Measurements from ENCODE around the gene GAMT. TPM values are rescaled to one million over a fixed set of nuclear protein-coding genes. Genes with fewer than 3 reads are reported as not detected.
A peak's percentile ranks its signal among the peaks of the same experiment; 100 is the strongest.

The GAMT gene
- total RNA-seq, 1 experiment from 2014 or later: 27.7 TPM

DNA sequence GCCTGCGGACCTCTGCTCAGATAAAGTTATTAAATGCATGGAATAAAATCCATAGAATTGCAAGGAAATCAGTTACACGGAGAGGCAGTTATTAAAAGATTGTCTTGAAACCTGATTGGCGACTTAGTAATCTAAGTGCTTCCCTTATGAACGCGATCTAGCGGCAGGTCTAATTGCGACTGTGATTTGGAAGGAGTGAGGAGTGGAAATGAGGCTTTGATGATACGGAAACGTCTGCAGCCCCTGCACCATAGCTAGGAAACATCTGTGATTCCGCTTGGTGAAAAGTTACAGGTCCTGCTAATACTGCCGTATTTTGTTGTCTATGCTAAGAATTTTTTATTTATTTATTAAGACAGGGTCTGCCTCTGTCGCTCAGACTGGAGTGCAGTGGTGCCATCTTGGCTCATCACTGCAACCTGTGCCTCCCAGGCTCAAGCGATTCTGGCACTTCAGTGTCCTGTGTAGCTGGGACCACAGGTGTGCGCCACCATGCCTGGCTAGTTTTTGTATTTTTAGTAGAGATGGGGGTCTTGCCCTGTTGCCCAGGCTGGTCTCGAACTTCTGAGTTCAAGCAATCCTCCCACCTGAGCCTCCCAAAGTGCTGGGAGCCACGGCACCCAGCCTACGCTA lies 16.7 kb downstream of the GAMT start:
- peak overlapping the region; percentile 34; the same call in 1 of the 2 replicates for H3K27ac Mint-ChIP-seq
- DNase-seq (ENCODE audit: low spot score) (no peak), ATAC-seq (no peak)
- POLR2A ChIA-PET: no interaction called here
- H3K4me1 Mint-ChIP-seq: peaks cover 14% of the 10 kb centered on the region
- peak overlapping the region; percentile 81 for H3K4me3 Mint-ChIP-seq
- CTCF ChIA-PET: interaction anchor here (1.4 kb wide), 1 partner anchor 105 kb away, joined by 3 read pairs; no protein-coding TSS in a partner anchor
- TF ChIP-seq E2F1 (CRISPR knock-in tag; IDR thresholded peaks at IDR 0.05): no peak
- TF ChIP-seq ATF1 (CRISPR knock-in tag; IDR thresholded peaks at IDR 0.05): no peak
- TF ChIP-seq SMAD4 (CRISPR knock-in tag; IDR thresholded peaks at IDR 0.05): no peak
- TF ChIP-seq ZBTB21 (CRISPR knock-in tag; IDR thresholded peaks at IDR 0.05; ENCODE audit: borderline replicate concordance): no peak
- no peak for TF ChIP-seq SMAD3 (CRISPR knock-in tag; IDR thresholded peaks at IDR 0.05; ENCODE audit: borderline replicate concordance)
- no peak for TF ChIP-seq MXD4 (CRISPR knock-in tag; IDR thresholded peaks at IDR 0.05; ENCODE audit: borderline replicate concordance)
- H3K27me3 Mint-ChIP-seq (ENCODE audit: low read depth): peaks cover 4% of the 10 kb centered on the region
- H3K9me3 Mint-ChIP-seq: no peaks in the 10 kb centered on the region
- peaks cover 13% of the 10 kb centered on the region for H3K36me3 Mint-ChIP-seq

GRCh38 chr19:1384085-1384462 lies 17.3 kb downstream of the GAMT start:
- no peak for ATAC-seq
- Mint-ChIP-seq H3K27ac (no peak overlapping the region), H3K4me3 (peak overlapping the region; percentile 81), H3K4me1 (peaks cover 14% of the 10 kb centered on the region), H3K27me3 (ENCODE audit: low read depth) (peaks cover 4% of the 10 kb centered on the region), H3K9me3 (no peaks in the 10 kb centered on the region), H3K36me3 (peaks cover 8% of the 10 kb centered on the region)
- DNase-seq (ENCODE audit: low spot score): no peak
- TF ChIP-seq, protein P1, sequence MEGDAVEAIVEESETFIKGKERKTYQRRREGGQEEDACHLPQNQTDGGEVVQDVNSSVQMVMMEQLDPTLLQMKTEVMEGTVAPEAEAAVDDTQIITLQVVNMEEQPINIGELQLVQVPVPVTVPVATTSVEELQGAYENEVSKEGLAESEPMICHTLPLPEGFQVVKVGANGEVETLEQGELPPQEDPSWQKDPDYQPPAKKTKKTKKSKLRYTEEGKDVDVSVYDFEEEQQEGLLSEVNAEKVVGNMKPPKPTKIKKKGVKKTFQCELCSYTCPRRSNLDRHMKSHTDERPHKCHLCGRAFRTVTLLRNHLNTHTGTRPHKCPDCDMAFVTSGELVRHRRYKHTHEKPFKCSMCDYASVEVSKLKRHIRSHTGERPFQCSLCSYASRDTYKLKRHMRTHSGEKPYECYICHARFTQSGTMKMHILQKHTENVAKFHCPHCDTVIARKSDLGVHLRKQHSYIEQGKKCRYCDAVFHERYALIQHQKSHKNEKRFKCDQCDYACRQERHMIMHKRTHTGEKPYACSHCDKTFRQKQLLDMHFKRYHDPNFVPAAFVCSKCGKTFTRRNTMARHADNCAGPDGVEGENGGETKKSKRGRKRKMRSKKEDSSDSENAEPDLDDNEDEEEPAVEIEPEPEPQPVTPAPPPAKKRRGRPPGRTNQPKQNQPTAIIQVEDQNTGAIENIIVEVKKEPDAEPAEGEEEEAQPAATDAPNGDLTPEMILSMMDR (IDR thresholded peaks at IDR 0.05): no peak
- no peak for TF ChIP-seq ZNF416 (CRISPR knock-in tag; IDR thresholded peaks at IDR 0.05)
- ChIA-PET POLR2A (no interaction called here), CTCF (no interaction called here)

- Mint-ChIP-seq H3K27ac (peak within 1 kb of the TSS; percentile 51), H3K36me3 (peaks cover 3% of the 10 kb centered on the region), H3K9me3 (no peaks in the 10 kb centered on the region), H3K4me1 (peaks cover 14% of the 10 kb centered on the region), H3K27me3 (ENCODE audit: low read depth) (peaks cover 4% of the 10 kb centered on the region), H3K4me3 (peak within 1 kb of the TSS; percentile 81)
- ChIA-PET CTCF (interaction anchor here (0.8 to 1.9 kb wide), 6 partner anchors 68 to 139 kb away, joined by 3 to 4 read pairs (median 4); partner anchors contain the start of genes CIRBP and REEP6), POLR2A (interaction anchor here (0.5 kb wide), 1 partner anchor 109 kb away, joined by 3 read pairs; no protein-coding TSS in a partner anchor)
- peak; percentile 87 for DNase-seq (ENCODE audit: low spot score)
- peak; percentile 71 for ATAC-seq
- TF ChIP-seq HMGXB4 (CRISPR knock-in tag; IDR thresholded peaks at IDR 0.05) (peak; percentile 100), ZNF219 (CRISPR knock-in tag; IDR thresholded peaks at IDR 0.05; ENCODE audit: borderline replicate concordance) (0 out of 2 replicates have a peak, but pooled peaks have one; percentile 75), GABPB1 (CRISPR knock-in tag; IDR thresholded peaks at IDR 0.05) (peak; percentile 84), SMAD4 (CRISPR knock-in tag; IDR thresholded peaks at IDR 0.05) (no peak), TEAD1 (CRISPR knock-in tag; IDR thresholded peaks at IDR 0.05) (peak; percentile 81), IRF1 (CRISPR knock-in tag; IDR thresholded peaks at IDR 0.05) (peak; percentile 56; the same call in 1 of the 2 replicates), ATF1 (CRISPR knock-in tag; IDR thresholded peaks at IDR 0.05) (peak; percentile 39; the same call in 1 of the 2 replicates), NR2C2 (CRISPR knock-in tag; IDR thresholded peaks at IDR 0.05) (peak; percentile 49; the same call in 1 of the 2 replicates), SMAD3 (CRISPR knock-in tag; IDR thresholded peaks at IDR 0.05; ENCODE audit: borderline replicate concordance) (peak; percentile 91; the same call in 1 of the 2 replicates)
- TF ChIP-seq, protein P1 (IDR thresholded peaks at IDR 0.05): no peak
- TF ChIP-seq, protein P2, sequence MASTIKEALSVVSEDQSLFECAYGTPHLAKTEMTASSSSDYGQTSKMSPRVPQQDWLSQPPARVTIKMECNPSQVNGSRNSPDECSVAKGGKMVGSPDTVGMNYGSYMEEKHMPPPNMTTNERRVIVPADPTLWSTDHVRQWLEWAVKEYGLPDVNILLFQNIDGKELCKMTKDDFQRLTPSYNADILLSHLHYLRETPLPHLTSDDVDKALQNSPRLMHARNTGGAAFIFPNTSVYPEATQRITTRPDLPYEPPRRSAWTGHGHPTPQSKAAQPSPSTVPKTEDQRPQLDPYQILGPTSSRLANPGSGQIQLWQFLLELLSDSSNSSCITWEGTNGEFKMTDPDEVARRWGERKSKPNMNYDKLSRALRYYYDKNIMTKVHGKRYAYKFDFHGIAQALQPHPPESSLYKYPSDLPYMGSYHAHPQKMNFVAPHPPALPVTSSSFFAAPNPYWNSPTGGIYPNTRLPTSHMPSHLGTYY (CRISPR knock-in tag; IDR thresholded peaks at IDR 0.05): 0 out of 2 replicates have a peak, but pooled peaks have one; percentile 33
- TF ChIP-seq, protein P3, sequence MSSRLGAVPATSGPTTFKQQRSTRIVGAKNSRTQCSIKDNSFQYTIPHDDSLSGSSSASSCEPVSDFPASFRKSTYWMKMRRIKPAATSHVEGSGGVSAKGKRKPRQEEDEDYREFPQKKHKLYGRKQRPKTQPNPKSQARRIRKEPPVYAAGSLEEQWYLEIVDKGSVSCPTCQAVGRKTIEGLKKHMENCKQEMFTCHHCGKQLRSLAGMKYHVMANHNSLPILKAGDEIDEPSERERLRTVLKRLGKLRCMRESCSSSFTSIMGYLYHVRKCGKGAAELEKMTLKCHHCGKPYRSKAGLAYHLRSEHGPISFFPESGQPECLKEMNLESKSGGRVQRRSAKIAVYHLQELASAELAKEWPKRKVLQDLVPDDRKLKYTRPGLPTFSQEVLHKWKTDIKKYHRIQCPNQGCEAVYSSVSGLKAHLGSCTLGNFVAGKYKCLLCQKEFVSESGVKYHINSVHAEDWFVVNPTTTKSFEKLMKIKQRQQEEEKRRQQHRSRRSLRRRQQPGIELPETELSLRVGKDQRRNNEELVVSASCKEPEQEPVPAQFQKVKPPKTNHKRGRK (CRISPR knock-in tag; IDR thresholded peaks at IDR 0.05; ENCODE audit: borderline replicate concordance): no peak
Observed at GRCh38 chr19:1383312-1384084, 17.8 kb downstream of the GAMT start, which contains the start of gene NDUFS7. NDUFS7 (plus strand) TSS chr19:1383907; CDS start chr19:1383927, 20 bp downstream.
